Astrocyte of the cerebellum (primary cell): Measurements from ENCODE around the gene THBS1.

Source experiments
- DNase-seq: peaks from one replicate; pipeline ENCODE4 v3.0.0-alpha.2; 2011; ENCODE audit warnings: low read depth
- H3K4me3 ChIP-seq: 2 replicates; pipeline ENCODE4 v1.5.1; 2011; ENCODE audit warnings: mild to moderate bottlenecking, low read depth, low read length, moderate library complexity
- CTCF ChIP-seq: IDR thresholded peaks from 2 replicates; pipeline ENCODE4 v1.5.1; 2012; ENCODE audit warnings: low read length, low read depth, moderate library complexity, mild to moderate bottlenecking; ENCODE audit errors: missing control alignments
- in situ Hi-C: cut with HindIII; loops from 2 replicates; pipeline ENCODE4 v1.10.0; 2017; ENCODE audit warnings: low sequenced_read_pairs

THBS1 gene

DNA sequence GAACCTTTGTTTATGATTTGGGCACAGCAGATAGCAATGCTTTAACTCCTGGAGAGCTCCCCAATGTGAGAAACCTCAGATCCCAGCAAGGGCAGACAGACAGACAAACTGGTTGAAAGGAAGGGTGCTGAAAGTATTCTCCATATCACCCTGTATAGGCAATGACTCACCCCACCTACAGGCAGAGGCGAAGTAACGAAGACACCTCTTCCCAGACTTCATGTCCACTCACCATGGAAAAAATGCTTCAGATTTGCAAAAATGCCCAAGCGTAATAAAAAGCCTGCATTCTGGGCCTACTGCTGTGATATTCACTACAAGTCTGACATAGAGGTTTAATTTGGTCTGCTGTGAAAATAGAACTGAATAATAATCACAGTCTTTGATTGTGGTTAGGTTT is 50.5 kb downstream of the THBS1 start:
- peak; percentile 21 for TF ChIP-seq CTCF
- in situ Hi-C loops: loop anchor here (5.0 kb wide), 1 partner anchor 36 kb away; no protein-coding TSS in a partner anchor
- no peak overlapping the region for H3K4me3 ChIP-seq
- DNase-seq: peak; percentile 60

DNA sequence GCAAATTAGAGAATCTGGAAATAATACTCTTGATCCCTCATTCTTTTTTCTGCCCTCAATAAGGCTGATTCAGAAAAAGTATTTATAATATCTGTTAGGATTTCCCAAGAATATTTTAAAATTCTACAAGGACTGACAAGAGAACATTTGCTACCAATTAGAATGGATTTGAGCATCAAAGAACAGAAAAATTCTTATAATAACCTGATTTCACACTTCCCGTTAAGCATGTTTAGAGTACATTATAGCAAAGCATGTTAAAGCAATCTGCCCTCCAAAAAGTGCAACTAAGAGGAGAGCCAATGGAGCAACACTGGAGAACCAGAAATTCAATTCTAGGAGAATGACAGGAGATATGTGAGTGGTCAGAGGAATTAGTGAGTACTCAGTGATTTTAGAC is 57.2 kb downstream of the THBS1 start:
- TF ChIP-seq CTCF: no peak

DNA sequence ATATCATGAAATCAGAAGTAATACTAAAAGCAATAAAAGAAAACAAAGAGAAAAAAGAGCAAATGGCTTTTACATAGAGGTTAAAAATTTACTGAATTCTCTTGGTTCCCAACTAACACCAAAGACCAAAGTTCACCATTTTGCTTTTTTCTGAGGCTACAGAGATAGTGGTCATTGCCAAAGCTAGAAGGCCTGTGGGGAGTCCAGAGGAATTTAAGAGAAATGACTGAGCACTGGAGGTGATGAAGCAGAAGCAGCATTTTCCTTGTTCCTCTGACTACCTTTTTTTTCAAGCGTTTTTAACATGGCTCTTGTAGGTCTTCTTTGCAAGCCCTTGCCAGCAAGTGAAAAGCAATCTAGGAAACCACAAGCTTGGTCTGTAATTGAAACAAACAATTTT is 58.2 kb downstream of the THBS1 start:
- no peak for TF ChIP-seq CTCF
- DNase-seq: no peak
- in situ Hi-C loops: no loop called here
- H3K4me3 ChIP-seq: no peak overlapping the region

More for the DNA sequence above, 57.2 kb downstream of the THBS1 start:
- DNase-seq: no peak
- in situ Hi-C loops: no loop called here
- H3K4me3 ChIP-seq: no peak overlapping the region

DNA sequence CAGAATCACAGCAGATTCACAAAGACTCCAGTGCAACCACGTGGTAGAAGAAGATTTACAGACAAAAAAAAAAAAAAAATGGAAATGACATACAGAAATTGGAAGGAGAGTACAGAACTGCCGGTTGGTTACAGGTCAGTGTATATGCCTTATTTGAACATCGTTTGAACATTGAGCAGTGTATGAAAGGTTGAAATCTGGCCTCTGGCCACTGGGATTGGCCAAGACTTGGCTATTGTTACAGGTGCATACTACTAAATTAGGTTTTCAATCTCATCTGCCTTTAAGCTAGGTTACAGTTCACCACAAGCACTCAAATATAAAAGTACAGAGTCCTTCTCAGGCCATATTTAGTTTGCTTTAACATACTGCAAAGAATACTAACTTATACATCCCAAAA is 59.8 kb downstream of the THBS1 start:
- no peak for TF ChIP-seq CTCF
- no peak for DNase-seq
- in situ Hi-C loops: no loop called here
- H3K4me3 ChIP-seq: no peak overlapping the region

DNA sequence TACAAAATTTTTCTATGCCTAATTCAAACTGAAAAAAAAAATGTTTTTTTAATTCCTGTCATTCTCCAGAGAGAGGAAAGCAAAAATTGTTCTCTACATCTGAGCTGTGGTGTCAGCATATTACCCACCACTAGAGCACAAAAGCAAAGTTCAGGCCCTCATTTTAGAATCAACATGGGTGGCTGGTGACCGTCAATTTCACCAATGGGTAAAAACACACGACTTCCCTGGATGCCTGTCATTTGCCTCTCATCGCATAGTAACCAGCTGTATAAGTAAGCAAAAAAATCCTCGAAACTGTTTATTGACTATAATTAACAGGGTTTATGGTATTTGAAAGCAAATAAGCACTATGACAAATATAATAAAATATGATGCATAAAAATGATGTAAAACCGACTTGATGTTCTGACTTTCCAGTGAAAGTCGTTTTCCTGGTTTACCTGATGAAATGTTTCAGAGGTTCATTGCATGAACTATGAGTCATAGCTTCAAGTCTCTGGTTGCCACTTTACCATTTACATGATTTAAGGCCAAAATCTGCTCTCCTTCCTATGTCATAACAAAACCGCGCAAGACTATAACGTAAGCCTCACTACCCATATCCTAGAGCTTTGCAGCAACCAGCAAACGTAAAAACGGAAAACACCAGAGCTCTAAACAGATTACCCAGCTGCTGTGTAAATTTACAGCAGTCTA is 60.5 kb downstream of the THBS1 start:
- TF ChIP-seq CTCF: no peak
- in situ Hi-C loops: no loop called here
- DNase-seq: no peak
- H3K4me3 ChIP-seq: no peak overlapping the region

GRCh38 chr15:39642011-39642640 is 61.2 kb downstream of the THBS1 start:
- in situ Hi-C loops: no loop called here
- peak; percentile 28 for DNase-seq
- no peak overlapping the region for H3K4me3 ChIP-seq
- TF ChIP-seq CTCF: no peak
